Hematopoietic multipotent progenitor cell treated with erythropoietin and hydrocortisone succinate and interleukin-3 and kit ligand, for 15 days (in vitro differentiated cells): ENCODE data around the gene SLC27A2.

Experiments
- DNase-seq: peaks from one replicate; pipeline ENCODE4 v3.0.0-alpha.2; 2015; ENCODE audit warnings: low spot score

Gene SLC27A2

DNA sequence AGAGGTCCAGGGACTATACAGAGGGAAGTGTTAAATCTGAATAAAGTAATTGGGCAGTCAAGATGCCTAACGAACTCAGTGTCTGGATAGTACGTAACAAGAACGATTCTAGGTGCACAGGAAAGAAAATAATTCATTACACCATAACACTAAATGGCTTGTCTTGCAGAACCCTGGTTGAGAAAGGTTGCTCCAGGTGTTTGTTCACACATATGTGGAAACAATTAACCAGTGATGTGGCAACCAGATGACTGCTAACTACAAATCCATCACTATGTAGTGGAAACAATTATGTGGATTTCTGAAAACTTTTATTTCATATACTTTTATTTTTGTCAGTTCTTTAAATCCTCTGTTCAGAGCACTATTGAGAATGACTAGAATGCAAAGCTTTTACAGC, 93.9 kb downstream of the SLC27A2 start:
- DNase-seq: no peak

DNA sequence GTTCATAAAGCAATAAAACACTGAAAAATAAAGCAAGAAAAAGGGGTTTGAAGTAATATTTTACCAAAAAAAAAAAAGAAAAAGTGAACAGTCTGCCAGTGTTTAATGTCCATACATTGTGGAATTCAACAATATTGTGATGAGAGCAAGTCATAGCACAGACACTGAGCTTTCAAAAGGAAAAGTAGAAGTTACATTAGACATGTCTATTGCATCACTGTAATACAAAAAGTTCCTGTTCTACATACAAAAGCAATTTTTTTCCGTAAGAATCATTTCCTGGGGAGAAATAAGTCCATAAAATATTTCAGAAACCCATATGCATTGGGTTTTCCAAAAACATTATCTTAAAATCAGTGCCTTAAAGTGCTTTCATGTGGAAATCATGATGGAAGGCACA, 95.4 kb downstream of the SLC27A2 start:
- no peak for DNase-seq

DNA sequence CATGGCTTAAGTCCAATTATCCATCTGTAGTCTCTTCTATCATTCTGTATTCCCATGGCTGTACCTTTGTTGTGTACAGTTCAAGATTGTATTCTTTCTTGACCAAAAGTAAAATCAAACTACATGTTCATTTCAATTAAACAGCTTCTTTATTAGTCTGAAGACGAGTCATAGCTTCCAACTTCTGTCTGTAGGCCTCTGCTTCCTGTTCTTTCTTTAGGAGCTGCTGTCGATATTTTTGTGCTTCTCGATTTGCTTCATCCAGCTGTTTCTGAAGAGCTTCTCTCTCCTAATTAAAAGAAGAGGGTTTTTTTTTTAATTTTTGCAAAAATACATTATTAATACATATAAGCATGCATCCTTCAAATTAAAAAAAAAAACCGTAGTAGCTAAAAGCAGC, 96.5 kb downstream of the SLC27A2 start:
- DNase-seq: no peak

DNA sequence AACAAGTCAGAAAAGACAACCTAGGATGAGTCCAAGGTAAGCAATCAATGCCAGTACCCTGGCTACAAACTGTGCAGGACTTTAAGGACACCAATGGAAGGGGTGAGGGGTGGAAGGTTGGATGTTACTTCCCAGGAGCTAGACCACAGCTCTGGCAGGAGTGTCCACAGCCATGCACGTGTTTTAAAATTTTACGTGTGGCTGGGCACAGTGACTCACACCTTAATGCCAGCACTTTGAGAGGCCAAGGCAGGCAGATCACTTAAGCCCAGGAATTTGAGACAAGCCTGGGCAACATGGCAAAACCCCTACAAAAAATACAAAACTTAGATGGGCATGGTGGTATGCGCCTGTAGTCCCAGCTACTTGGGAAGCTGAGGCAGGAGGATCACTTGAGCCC, 98.3 kb downstream of the SLC27A2 start:
- no peak for DNase-seq

DNA sequence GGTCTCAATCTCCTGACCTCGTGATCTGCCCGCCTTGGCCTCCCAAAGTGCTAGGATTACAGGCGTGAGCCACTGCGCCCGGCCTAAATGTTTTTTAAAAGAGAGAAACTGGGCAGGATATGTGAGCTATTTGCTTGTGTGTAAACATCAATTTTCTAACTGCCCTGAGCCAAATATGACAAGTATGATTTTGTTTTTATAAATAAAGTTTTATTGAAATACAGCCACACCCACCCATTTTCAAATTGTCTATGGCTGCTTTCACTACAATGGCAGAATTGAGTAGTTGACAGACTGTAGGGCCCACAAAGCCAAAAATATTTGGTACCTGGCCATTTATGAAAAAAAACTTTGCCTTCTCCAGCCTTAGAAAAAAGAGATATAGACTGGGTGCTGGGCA, 99.4 kb downstream of the SLC27A2 start:
- no peak for DNase-seq
